H1 (cell line): ENCODE data around the gene TUNAR. TPM values are rescaled to one million over a fixed set of nuclear protein-coding genes. Genes with fewer than 3 reads are reported as not detected.

Experiments used
- CTCF ChIA-PET: fragments of 300-600 bp; sonication (Branson Sonifier 250); formaldehyde crosslinking; loops from one replicate; lab custom pipeline; 2021; ENCODE audit not compliant: partially characterized antibody; lab: Charles Lee
- POLR2A ChIA-PET: fragments of 300-600 bp; sonication (Branson Sonifier 250); formaldehyde crosslinking; loops from one replicate; lab custom pipeline; 2021; ENCODE audit warnings: inconsistent platforms; ENCODE audit not compliant: partially characterized antibody; lab: Charles Lee
- DNase-seq, 2 experiments: peaks; one replicate each; pipeline versions ENCODE4 v3.0.0 to v3.0.0-alpha.2; 2010 to 2022; ENCODE audit warnings: low spot score in 2 of 2, low read depth in 1 of 2, mixed read lengths in 1 of 2
- FAIRE-seq: peaks from 2 replicates; lab custom pipeline; 2011; peaks lifted over from hg19 to GRCh38; lab: Jason Lieb, UNC
- H2AFZ ChIP-seq: 2 replicates; pipeline ENCODE4 v1.8.1; 2012; ENCODE audit warnings: low read length, inconsistent platforms
- H2AK5ac ChIP-seq: 2 replicates; pipeline ENCODE4 v1.6.1; 2013; ENCODE audit warnings: low read depth, low read length
- H2BK120ac ChIP-seq: replicated peaks from 2 replicates; pipeline ENCODE3; 2013; ENCODE audit warnings: low read depth, low read length, inconsistent platforms
- H2BK12ac ChIP-seq: 2 replicates; pipeline ENCODE4 v1.6.1; 2013; ENCODE audit warnings: low read depth, low read length
- H2BK15ac ChIP-seq: 2 replicates; pipeline ENCODE4 v1.6.1; 2013; ENCODE audit warnings: low read length
- H2BK20ac ChIP-seq: 2 replicates; pipeline ENCODE4 v1.6.1; 2013; ENCODE audit warnings: low read length
- H2BK5ac ChIP-seq: 2 replicates; pipeline ENCODE4 v1.6.1; 2013; ENCODE audit warnings: low read depth, low read length
- H3K14ac ChIP-seq: 2 replicates; pipeline ENCODE4 v1.6.1; 2013; ENCODE audit warnings: inconsistent platforms; ENCODE audit not compliant: insufficient read length
- H3K18ac ChIP-seq: 2 replicates; pipeline ENCODE4 v1.6.1; 2013; ENCODE audit warnings: low read length; ENCODE audit errors: extremely low read depth
- H3K23ac ChIP-seq: 2 replicates; pipeline ENCODE4 v1.6.1; 2013; ENCODE audit warnings: inconsistent platforms; ENCODE audit not compliant: insufficient read length
- H3K23me2 ChIP-seq: 2 replicates; pipeline ENCODE4 v1.6.1; 2013; ENCODE audit warnings: low read depth, low read length
- H3K27ac ChIP-seq: 2 replicates; pipeline ENCODE4 v1.6.1; 2011; ENCODE audit warnings: low read depth, low read length, inconsistent platforms
- H3K27me3 ChIP-seq, 4 experiments: replicated peaks in 1 of 4; 1 replicate in 1 of 4; 2 replicates in 3 of 4; pipeline versions ENCODE4 v1.6.1 to v1.8.1; 2011 to 2013; ENCODE audit warnings: low read length in 3 of 4, mild to moderate bottlenecking in 3 of 4, inconsistent platforms in 2 of 4, mixed read lengths in 2 of 4, moderate library complexity in 1 of 4; ENCODE audit not compliant: control insufficient read depth in 3 of 4, insufficient read depth in 3 of 4; ENCODE audit errors: extremely low read depth in 1 of 4
- H3K36me3 ChIP-seq, 4 experiments: 2 replicates each; pipeline versions ENCODE4 v1.6.1 to v1.8.1; 2011 to 2013; ENCODE audit warnings: mild to moderate bottlenecking in 4 of 4, low read length in 3 of 4, moderate library complexity in 2 of 4, control low read depth in 1 of 4, inconsistent platforms in 1 of 4; ENCODE audit not compliant: insufficient read depth in 4 of 4, control insufficient read depth in 2 of 4
- H3K4ac ChIP-seq: replicated peaks from 2 replicates; pipeline ENCODE3; 2013; ENCODE audit warnings: low read length, low read depth, mixed read lengths, inconsistent platforms; ENCODE audit not compliant: insufficient read length
- H3K4me1 ChIP-seq, 4 experiments: replicated peaks in 1 of 4; 1 replicate in 1 of 4; 2 replicates in 3 of 4; pipeline versions ENCODE4 v1.6.1 to v1.8.1; 2011 to 2013; ENCODE audit warnings: low read length in 3 of 4, inconsistent platforms in 2 of 4, mixed read lengths in 1 of 4; ENCODE audit not compliant: insufficient read depth in 4 of 4, control insufficient read depth in 3 of 4
- H3K4me2 ChIP-seq, 2 experiments: 2 replicates each; pipeline versions ENCODE4 v1.6.1 to v1.8.1; 2011 to 2013; ENCODE audit warnings: low read depth in 2 of 2, low read length in 2 of 2, control low read depth in 1 of 2, inconsistent platforms in 1 of 2, mild to moderate bottlenecking in 1 of 2; ENCODE audit not compliant: insufficient read depth in 1 of 2
- H3K4me3 ChIP-seq, 4 experiments: fragments of 200-600, 300-600 bp in 1 of 4; sonication (generic), shearing (Covaris generic), sonication (Bioruptor Twin) in 1 of 4; 2 replicates each; pipeline versions ENCODE4 v1.5.1 to v1.8.1; 2011 to 2016; ENCODE audit warnings: low read length in 4 of 4, low read depth in 3 of 4, control low read depth in 2 of 4, inconsistent platforms in 2 of 4, mild to moderate bottlenecking in 2 of 4, mixed read lengths in 1 of 4, moderate library complexity in 1 of 4; ENCODE audit not compliant: insufficient read depth in 2 of 4; ENCODE audit errors: extremely low read depth in 1 of 4
- H3K56ac ChIP-seq: replicated peaks from 2 replicates; pipeline ENCODE3; 2013; ENCODE audit warnings: low read depth, mild to moderate bottlenecking, mixed read lengths, low read length, inconsistent platforms; ENCODE audit not compliant: insufficient read length
- H3K79me1 ChIP-seq: 2 replicates; pipeline ENCODE4 v1.6.1; 2013; ENCODE audit warnings: low read depth, low read length, control low read depth
- H3K79me2 ChIP-seq, 2 experiments: 2 replicates each; pipeline versions ENCODE4 v1.6.1 to v1.8.1; 2012 to 2013; ENCODE audit warnings: low read length in 2 of 2, mild to moderate bottlenecking in 2 of 2, inconsistent platforms in 1 of 2; ENCODE audit not compliant: insufficient read depth in 2 of 2, control insufficient read depth in 1 of 2
- H3K9ac ChIP-seq, 4 experiments: replicated peaks in 1 of 4; 1 replicate in 1 of 4; 2 replicates in 3 of 4; pipeline versions ENCODE4 v1.6.1 to v1.8.1; 2011 to 2013; ENCODE audit warnings: low read depth in 3 of 4, low read length in 3 of 4, control low read depth in 2 of 4, mild to moderate bottlenecking in 2 of 4, moderate library complexity in 2 of 4, inconsistent platforms in 1 of 4; ENCODE audit errors: extremely low read depth in 1 of 4
- H3K9me3 ChIP-seq, 2 experiments: 2 replicates each; pipeline versions ENCODE4 v1.6.1 to v1.8.1; 2012 to 2013; ENCODE audit warnings: mild to moderate bottlenecking in 2 of 2, moderate library complexity in 2 of 2, control low read depth in 1 of 2, inconsistent platforms in 1 of 2, low read depth in 1 of 2, low read length in 1 of 2, mixed read lengths in 1 of 2; ENCODE audit not compliant: insufficient read depth in 2 of 2
- H4K20me1 ChIP-seq, 2 experiments: replicated peaks in 1 of 2; 2 replicates each; pipeline versions ENCODE3 to v1.8.1; 2011 to 2013; ENCODE audit warnings: inconsistent platforms in 2 of 2, low read length in 2 of 2, mild to moderate bottlenecking in 1 of 2; ENCODE audit not compliant: insufficient read depth in 2 of 2, control insufficient read depth in 1 of 2
- H4K5ac ChIP-seq: 2 replicates; pipeline ENCODE4 v1.6.1; 2013; ENCODE audit warnings: low read length, low read depth, mixed read lengths, inconsistent platforms; ENCODE audit not compliant: insufficient read length
- H4K8ac ChIP-seq: 2 replicates; pipeline ENCODE4 v1.8.0; 2013; ENCODE audit warnings: mild to moderate bottlenecking, moderate library complexity, low read length, inconsistent platforms; ENCODE audit not compliant: insufficient read depth; ENCODE audit errors: extremely low read depth
- H4K91ac ChIP-seq: replicated peaks from 2 replicates; pipeline ENCODE3; 2013; ENCODE audit warnings: low read length, mixed read lengths, inconsistent platforms; ENCODE audit not compliant: insufficient read length
- POLR2AphosphoS5 ChIP-seq: IDR thresholded peaks from 2 replicates; pipeline ENCODE4 v1.6.1; 2011; ENCODE audit warnings: low read depth, low read length
- WGBS, 2 experiments: shearing (Covaris generic) in 1 of 2; methylation state at CpG; one replicate each; pipeline versions ENCODE4 v1.1.6 to v1.1.7; 2013 to 2015; ENCODE audit warnings: low lambda C conversion rate in 2 of 2, mixed read lengths in 2 of 2, inconsistent platforms in 1 of 2, low coverage in 1 of 2, missing lambda C conversion rate in 1 of 2; ENCODE audit not compliant: insufficient replicate concordance in 2 of 2, insufficient coverage in 1 of 2, insufficient read length in 1 of 2; ENCODE audit errors: extremely low coverage in 1 of 2, missing lambda C conversion rate in 1 of 2; 5-methylcytosine and 5-hydroxymethylcytosine counted together
- polyA plus RNA-seq, 7 experiments: library from polyadenylated mRNA; depleted of rRNA in 3 of 7; stranded (reverse) in 5 of 7; unstranded in 2 of 7; fragments of >200 nt in 5 of 7; fragments of 200-250 nt in 2 of 7; gene quantifications; 1 replicate in 5 of 7; 2 replicates in 1 of 7; 4 replicates in 1 of 7; pipeline versions ENCODE4 v1.2.1 to v1.2.3, GENCODE V29; 2011 to 2013; ENCODE audit warnings: missing spikeins in 2 of 7, mixed read lengths in 2 of 7
- total RNA-seq: library from RNA; stranded (reverse); fragmentation: NEBNext Ultra II Directional; extraction: Animal tissue kit (Norgen Biotek cat#: 25700); gene quantifications from 2 replicates; pipeline ENCODE4 v1.2.1, GENCODE V29; 2021

Gene TUNAR
- total and polyA plus RNA-seq, 2 of the 8 experiments (the other 6 are each of a cell fraction or from before 2014, with no cell fraction given) = 12.8 to 63.9 TPM

- no peak overlapping the region for H3K4ac ChIP-seq
- H3K79me2 ChIP-seq = peaks cover 0 to 18% of the 10 kb centered on the region in 2 experiments; a peak in 1 of 4 replicates
- H4K8ac ChIP-seq = no peak overlapping the region
- H3K9ac ChIP-seq = no peak overlapping the region
- no peak for FAIRE-seq
- no peaks in the 10 kb centered on the region for H3K23me2 ChIP-seq
- H3K4me3 ChIP-seq = no peak overlapping the region
- no peak overlapping the region for H3K4me2 ChIP-seq
- H3K56ac ChIP-seq = no peak overlapping the region
- no peak overlapping the region for H2AFZ ChIP-seq
- H3K9me3 ChIP-seq = no peaks in the 10 kb centered on the region
- H4K20me1 ChIP-seq = no peaks in the 10 kb centered on the region
- no peak overlapping the region for H3K27ac ChIP-seq
- H2BK20ac ChIP-seq = no peak overlapping the region
- no peak overlapping the region for H3K23ac ChIP-seq
- H3K79me1 ChIP-seq = peaks cover 8% of the 10 kb centered on the region
- DNase-seq = no peak
- no peak overlapping the region for H4K5ac ChIP-seq
- H2AK5ac ChIP-seq = no peak overlapping the region
- H3K27me3 ChIP-seq = no peaks in the 10 kb centered on the region
- H3K36me3 ChIP-seq = peaks cover 0 to 40% (median 0%) of the 10 kb centered on the region in 4 experiments; a peak in 3 of 8 replicates
- H3K14ac ChIP-seq = no peak overlapping the region
- ChIA-PET CTCF (interaction anchor here (1.7 kb wide), 1 partner anchor 11 kb away, joined by 8 read pairs; no protein-coding TSS in a partner anchor), POLR2A (no interaction called here)
- H2BK12ac ChIP-seq = no peak overlapping the region
- H2BK120ac ChIP-seq = no peak overlapping the region
- H4K91ac ChIP-seq = no peak overlapping the region
- H2BK15ac ChIP-seq = no peak overlapping the region
- H2BK5ac ChIP-seq = no peak overlapping the region
- WGBS, 2 experiments = 95% methylated on average over 4 of the region's 4 CpGs; no CpG with 5 or more reads in 1 of the 2 experiments
- H3K4me1 ChIP-seq = peaks cover 0 to 5% (median 4%) of the 10 kb centered on the region in 4 experiments; a peak in 4 of 7 replicates
- H3K18ac ChIP-seq = no peak overlapping the region
- no peak for TF ChIP-seq POLR2AphosphoS5
Measured at GRCh38 chr14:95906591-95906990, 30.0 kb downstream of the TUNAR start.
